Prostate gland (tissue), 2 donors: ENCODE data around the gene PLPPR5.

Source experiments
- POLR2AphosphoS5 ChIP-seq: sonication (generic); formaldehyde crosslinking; IDR thresholded peaks from one replicate; pipeline ENCODE4 v1.6.1; 2017; ENCODE audit warnings: antibody characterized with exemption
- TF ChIP-seq, protein P1 (sequence below), 4 experiments: fragments of 200-600 bp in 2 of 4; fragments of 450-650 bp in 2 of 4; sonication (generic) in 2 of 4; IDR thresholded peaks; 1 replicate in 3 of 4; 2 replicates in 1 of 4; pipeline ENCODE4 v1.5.1; 2016 to 2019; ENCODE audit warnings: antibody characterized with exemption in 4 of 4, mild to moderate bottlenecking in 2 of 4, moderate library complexity in 2 of 4

DNA sequence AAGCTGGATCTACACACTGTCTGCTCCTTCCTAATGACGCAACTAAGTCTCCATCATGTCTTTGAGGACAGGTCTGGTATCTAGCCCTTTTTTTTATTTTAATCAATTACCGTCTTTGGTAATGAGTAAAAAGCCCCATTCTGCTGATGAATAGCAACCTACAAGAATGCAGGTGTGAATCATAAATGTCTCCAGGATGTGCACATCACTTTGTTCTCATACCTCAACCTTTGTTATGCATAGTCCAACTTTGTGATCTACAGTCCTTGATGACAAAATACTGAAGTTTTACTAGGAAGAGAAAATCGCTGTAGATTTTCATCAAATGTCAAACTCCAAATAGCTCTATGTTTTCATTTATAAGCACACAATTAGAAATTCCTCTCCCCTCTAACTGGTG, 39.3 kb downstream of the PLPPR5 start:
- TF ChIP-seq, protein P1, sequence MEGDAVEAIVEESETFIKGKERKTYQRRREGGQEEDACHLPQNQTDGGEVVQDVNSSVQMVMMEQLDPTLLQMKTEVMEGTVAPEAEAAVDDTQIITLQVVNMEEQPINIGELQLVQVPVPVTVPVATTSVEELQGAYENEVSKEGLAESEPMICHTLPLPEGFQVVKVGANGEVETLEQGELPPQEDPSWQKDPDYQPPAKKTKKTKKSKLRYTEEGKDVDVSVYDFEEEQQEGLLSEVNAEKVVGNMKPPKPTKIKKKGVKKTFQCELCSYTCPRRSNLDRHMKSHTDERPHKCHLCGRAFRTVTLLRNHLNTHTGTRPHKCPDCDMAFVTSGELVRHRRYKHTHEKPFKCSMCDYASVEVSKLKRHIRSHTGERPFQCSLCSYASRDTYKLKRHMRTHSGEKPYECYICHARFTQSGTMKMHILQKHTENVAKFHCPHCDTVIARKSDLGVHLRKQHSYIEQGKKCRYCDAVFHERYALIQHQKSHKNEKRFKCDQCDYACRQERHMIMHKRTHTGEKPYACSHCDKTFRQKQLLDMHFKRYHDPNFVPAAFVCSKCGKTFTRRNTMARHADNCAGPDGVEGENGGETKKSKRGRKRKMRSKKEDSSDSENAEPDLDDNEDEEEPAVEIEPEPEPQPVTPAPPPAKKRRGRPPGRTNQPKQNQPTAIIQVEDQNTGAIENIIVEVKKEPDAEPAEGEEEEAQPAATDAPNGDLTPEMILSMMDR (IDR thresholded peaks at IDR 0.05), result no peak
- no peak for TF ChIP-seq POLR2AphosphoS5
